Suprapubic skin (tissue), 4 donors: ENCODE measurements around the gene ETV6. TPM values are rescaled to one million over a fixed set of nuclear protein-coding genes. Genes with fewer than 3 reads are reported as not detected.

Source experiments
- DNase-seq, 2 donors: peaks; one replicate each; pipeline ENCODE4 v3.0.0-alpha.2; 2019; ENCODE audit warnings: low spot score in 2 of 2
- H3K27ac ChIP-seq: fragments of 200-600 bp; sonication (generic); one replicate; pipeline ENCODE4 v1.5.1; 2019
- H3K27me3 ChIP-seq: fragments of 200-600 bp; sonication (generic); one replicate; pipeline ENCODE4 v1.5.1; 2019
- H3K36me3 ChIP-seq: fragments of 200-600 bp; sonication (generic); one replicate; pipeline ENCODE4 v1.5.1; 2019
- H3K4me1 ChIP-seq: fragments of 200-600 bp; sonication (generic); one replicate; pipeline ENCODE4 v1.5.1; 2019
- H3K4me3 ChIP-seq: fragments of 200-600 bp; sonication (generic); one replicate; pipeline ENCODE4 v1.5.1; 2019; ENCODE audit warnings: mild to moderate bottlenecking
- H3K9me3 ChIP-seq: fragments of 200-600 bp; sonication (generic); one replicate; pipeline ENCODE4 v1.5.1; 2019
- CTCF ChIP-seq, 2 donors: fragments of 200-600 bp in 1 of 2; fragments of 450-650 bp in 1 of 2; sonication (generic) in 1 of 2; IDR thresholded peaks; one replicate each; pipeline ENCODE4 v1.5.1; 2016 to 2019; ENCODE audit warnings: antibody characterized with exemption in 2 of 2, mild to moderate bottlenecking in 1 of 2, moderate library complexity in 1 of 2
- EP300 ChIP-seq: sonication (generic); formaldehyde crosslinking; IDR thresholded peaks from one replicate; pipeline ENCODE4 v1.6.1; 2017; ENCODE audit warnings: antibody characterized with exemption
- POLR2A ChIP-seq, 2 donors: fragments of 450-650 bp; IDR thresholded peaks; one replicate each; pipeline ENCODE4 v1.6.1; 2017; ENCODE audit warnings: antibody characterized with exemption in 2 of 2, mild to moderate bottlenecking in 2 of 2, moderate library complexity in 2 of 2
- POLR2AphosphoS5 ChIP-seq, 3 donors: sonication (generic); formaldehyde crosslinking; IDR thresholded peaks; one replicate each; pipeline ENCODE4 v1.6.1; 2017; ENCODE audit warnings: antibody characterized with exemption in 3 of 3
- WGBS: methylation state at CpG from one replicate; pipeline ENCODE4 v1.1.5; 2018; 5-methylcytosine and 5-hydroxymethylcytosine counted together
- total RNA-seq, 4 donors: library from RNA; depleted of rRNA; stranded (reverse); fragments of >200 nt; gene quantifications; one replicate each; pipeline ENCODE4 v1.1.0, GENCODE V29; 2016

The ETV6 gene
- total RNA-seq, 4 donors from 2014 or later, result 16.9 to 41.4 (median 25.1) TPM

GRCh38 chr12:11711651-11712327, 62.3 kb downstream of the ETV6 start:
- Histone ChIP-seq H3K9me3 (no peaks in the 10 kb centered on the region), H3K4me1 (peaks cover 22% of the 10 kb centered on the region)

GRCh38 chr12:11712491-11712890, 63.0 kb downstream of the ETV6 start:
- Histone ChIP-seq H3K36me3 (no peaks in the 10 kb centered on the region), H3K4me3 (no peak overlapping the region), H3K4me1 (peaks cover 23% of the 10 kb centered on the region), H3K27ac (no peak overlapping the region), H3K27me3 (no peaks in the 10 kb centered on the region), H3K9me3 (no peaks in the 10 kb centered on the region)
- no peak for DNase-seq
- no peak for TF ChIP-seq EP300
- TF ChIP-seq POLR2AphosphoS5 (IDR thresholded peaks at IDR 0.05), result no peak
- TF ChIP-seq POLR2A (IDR thresholded peaks at IDR 0.05), result no peak
- no peak for TF ChIP-seq CTCF (IDR thresholded peaks at IDR 0.05)
- WGBS, result over 99% methylated on average over 6 of the region's 6 CpGs

More at GRCh38 chr12:11711651-11712327, 62.3 kb downstream of the ETV6 start:
- DNase-seq, result no peak
- Histone ChIP-seq H3K27me3 (no peaks in the 10 kb centered on the region), H3K36me3 (no peaks in the 10 kb centered on the region), H3K27ac (peak overlapping the region; percentile 27), H3K4me3 (no peak overlapping the region)
- TF ChIP-seq CTCF (IDR thresholded peaks at IDR 0.05), result no peak
- WGBS, result 74% methylated on average over 9 of the region's 9 CpGs

- WGBS, result 93% methylated on average over 4 of the region's 4 CpGs
- Histone ChIP-seq H3K27ac (no peak overlapping the region), H3K4me1 (peaks cover 21% of the 10 kb centered on the region), H3K27me3 (no peaks in the 10 kb centered on the region), H3K9me3 (no peaks in the 10 kb centered on the region), H3K36me3 (no peaks in the 10 kb centered on the region), H3K4me3 (no peak overlapping the region)
- no peak for DNase-seq
- TF ChIP-seq POLR2A (IDR thresholded peaks at IDR 0.05), result no peak
- no peak for TF ChIP-seq POLR2AphosphoS5 (IDR thresholded peaks at IDR 0.05)
- no peak for TF ChIP-seq CTCF (IDR thresholded peaks at IDR 0.05)
- TF ChIP-seq EP300, result no peak
Measured at GRCh38 chr12:11713202-11713601, 63.7 kb downstream of the ETV6 start.

GRCh38 chr12:11714626-11715025, 65.2 kb downstream of the ETV6 start:
- Histone ChIP-seq H3K36me3 (no peaks in the 10 kb centered on the region), H3K27ac (no peak overlapping the region), H3K4me3 (no peak overlapping the region), H3K4me1 (peaks cover 34% of the 10 kb centered on the region), H3K9me3 (no peaks in the 10 kb centered on the region), H3K27me3 (no peaks in the 10 kb centered on the region)
- WGBS, result 94% methylated on average over 5 of the region's 5 CpGs
- no peak for DNase-seq
- TF ChIP-seq POLR2AphosphoS5 (IDR thresholded peaks at IDR 0.05) (no peak), POLR2A (IDR thresholded peaks at IDR 0.05) (no peak)

GRCh38 chr12:11715621-11716020, 66.1 kb downstream of the ETV6 start:
- DNase-seq, result no peak
- Histone ChIP-seq H3K27me3 (no peaks in the 10 kb centered on the region), H3K27ac (no peak overlapping the region), H3K4me1 (peaks cover 43% of the 10 kb centered on the region), H3K4me3 (no peak overlapping the region), H3K9me3 (no peaks in the 10 kb centered on the region), H3K36me3 (no peaks in the 10 kb centered on the region)
- TF ChIP-seq POLR2AphosphoS5 (IDR thresholded peaks at IDR 0.05) (no peak), POLR2A (IDR thresholded peaks at IDR 0.05) (no peak), EP300 (no peak), CTCF (IDR thresholded peaks at IDR 0.05) (no peak)
- 87% methylated on average over 4 of the region's 4 CpGs for WGBS
